SK-N-SH treated with all-trans-retinoic acid at 6 μM for 48 hours (cell line): ENCODE measurements around the gene TMC5.
"Not testable (repeated sequence)": the region's sequence is repeated elsewhere in the genome, so short reads cannot be mapped to it uniquely, and the experiment has no call there.

ENCODE experiments used
- ATAC-seq: fragments of 200-7000 bp; cut with Tn5 transposase; 3 replicates; pipeline ENCODE4 v1.9.1; 2020; ENCODE audit warnings: mild to moderate bottlenecking, moderate library complexity
- ARNTL ChIP-seq: fragments of 450-650 bp; formaldehyde crosslinking; IDR thresholded peaks from 2 replicates; pipeline ENCODE4 v1.5.0; 2020; ENCODE audit warnings: low read depth, mild to moderate bottlenecking, moderate library complexity, borderline replicate concordance
- BACH2 ChIP-seq: fragments of 250-450 bp; sonication (Bioruptor Pico); IDR thresholded peaks from 2 replicates; pipeline ENCODE4 v1.9.0; 2021; ENCODE audit warnings: mild to moderate bottlenecking, borderline replicate concordance
- CSDC2 ChIP-seq: fragments of 250-450 bp; sonication (Bioruptor Pico); IDR thresholded peaks from 2 replicates; pipeline ENCODE4 v1.5.0; 2020; ENCODE audit warnings: mild to moderate bottlenecking, moderate library complexity
- ISL1 ChIP-seq: fragments of 250-450 bp; sonication (Bioruptor Pico); IDR thresholded peaks from 2 replicates; pipeline ENCODE4 v2.1.2; 2022; ENCODE audit warnings: mild to moderate bottlenecking, moderate library complexity
- OSR1 ChIP-seq: fragments of 250-450 bp; sonication (Bioruptor Pico); IDR thresholded peaks from 2 replicates; pipeline ENCODE4 v1.8.0; 2022; ENCODE audit warnings: moderate library complexity, mild to moderate bottlenecking, inconsistent platforms
- PPARA ChIP-seq: fragments of 250-450 bp; sonication (Bioruptor Pico); IDR thresholded peaks from 2 replicates; pipeline ENCODE4 v1.5.0; 2020; ENCODE audit warnings: mild to moderate bottlenecking, borderline replicate concordance
- RARB ChIP-seq: fragments of 250-450 bp; sonication (Bioruptor Pico); IDR thresholded peaks from 2 replicates; pipeline ENCODE4 v1.8.0; 2021; ENCODE audit warnings: mild to moderate bottlenecking, moderate library complexity
- SNAI2 ChIP-seq: fragments of 250-450 bp; sonication (Bioruptor Pico); IDR thresholded peaks from 2 replicates; pipeline ENCODE4 v1.5.0; 2020; ENCODE audit warnings: mild to moderate bottlenecking, moderate library complexity
- TCF4 ChIP-seq: fragments of 250-450 bp; sonication (Bioruptor Pico); IDR thresholded peaks from 2 replicates; pipeline ENCODE4 v1.8.0; 2021; ENCODE audit warnings: mild to moderate bottlenecking, moderate library complexity, borderline replicate concordance
- TOX ChIP-seq: fragments of 250-450 bp; sonication (Bioruptor Pico); IDR thresholded peaks from 2 replicates; pipeline ENCODE4 v1.8.0; 2021; ENCODE audit warnings: mild to moderate bottlenecking, moderate library complexity, borderline replicate concordance
- ZC3H10 ChIP-seq: fragments of 250-450 bp; sonication (Bioruptor Pico); IDR thresholded peaks from 2 replicates; pipeline ENCODE4 v1.5.1; 2021; ENCODE audit warnings: mild to moderate bottlenecking, moderate library complexity
- ZFP3 ChIP-seq: fragments of 250-450 bp; sonication (Bioruptor Pico); IDR thresholded peaks from 2 replicates; pipeline ENCODE4 v1.5.0; 2020; ENCODE audit warnings: mild to moderate bottlenecking, moderate library complexity
- ZFP30 ChIP-seq: fragments of 450-650 bp; formaldehyde crosslinking; IDR thresholded peaks from 2 replicates; pipeline ENCODE4 v1.5.0; 2022; ENCODE audit warnings: mild to moderate bottlenecking, moderate library complexity
- ZNF565 ChIP-seq: fragments of 450-650 bp; formaldehyde crosslinking; conservative IDR thresholded peaks from 2 replicates; pipeline ENCODE4 v1.5.0; 2020; ENCODE audit warnings: low read depth, mild to moderate bottlenecking, moderate library complexity
- ZNF70 ChIP-seq: fragments of 450-650 bp; formaldehyde crosslinking; IDR thresholded peaks from 2 replicates; pipeline ENCODE4 v1.5.0; 2020; ENCODE audit warnings: mild to moderate bottlenecking, moderate library complexity
- ZNF8 ChIP-seq: fragments of 450-650 bp; formaldehyde crosslinking; IDR thresholded peaks from 2 replicates; pipeline ENCODE4 v1.5.0; 2020; ENCODE audit warnings: mild to moderate bottlenecking, moderate library complexity
- TF ChIP-seq, protein P1 (sequence below): fragments of 250-450 bp; sonication (Bioruptor Pico); IDR thresholded peaks from 2 replicates; pipeline ENCODE4 v1.5.0; 2020; ENCODE audit warnings: mild to moderate bottlenecking, moderate library complexity
- TF ChIP-seq, protein P2 (sequence below): fragments of 250-450 bp; sonication (Bioruptor Pico); IDR thresholded peaks from 2 replicates; pipeline ENCODE4 v1.8.0; 2020; ENCODE audit warnings: mild to moderate bottlenecking, moderate library complexity, borderline replicate concordance
- TF ChIP-seq, protein P3 (sequence below): fragments of 250-450 bp; sonication (Bioruptor Pico); IDR thresholded peaks from 2 replicates; pipeline ENCODE4 v1.8.0; 2021; ENCODE audit warnings: low read depth, mild to moderate bottlenecking, moderate library complexity, borderline replicate concordance
- TF ChIP-seq, protein P4 (sequence below): fragments of 250-450 bp; sonication (Bioruptor Pico); IDR thresholded peaks from 2 replicates; pipeline ENCODE4 v1.5.1; 2021; ENCODE audit warnings: mild to moderate bottlenecking, moderate library complexity

Gene TMC5

DNA sequence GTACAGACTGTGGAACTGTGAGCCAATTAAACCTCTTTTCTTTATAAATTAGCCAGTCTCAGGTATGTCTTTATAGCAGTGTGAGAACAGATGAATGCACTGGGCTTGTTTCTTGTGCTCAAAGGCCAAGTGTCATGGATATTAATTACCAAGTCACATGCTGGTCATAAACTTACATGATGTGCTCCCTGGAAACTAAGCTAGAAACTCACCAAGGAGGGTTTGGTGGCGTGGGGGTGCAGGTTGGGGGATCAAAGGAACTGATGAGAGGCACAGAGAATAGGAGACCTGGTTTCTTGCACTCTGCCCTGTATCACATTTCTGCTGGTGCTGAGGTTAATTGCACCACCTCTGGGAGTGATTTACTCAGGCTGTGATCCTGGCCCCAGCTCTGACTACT is 31.2 kb upstream of the TMC5 start:
- TF ChIP-seq ZNF8: no peak
- TF ChIP-seq, protein P1, sequence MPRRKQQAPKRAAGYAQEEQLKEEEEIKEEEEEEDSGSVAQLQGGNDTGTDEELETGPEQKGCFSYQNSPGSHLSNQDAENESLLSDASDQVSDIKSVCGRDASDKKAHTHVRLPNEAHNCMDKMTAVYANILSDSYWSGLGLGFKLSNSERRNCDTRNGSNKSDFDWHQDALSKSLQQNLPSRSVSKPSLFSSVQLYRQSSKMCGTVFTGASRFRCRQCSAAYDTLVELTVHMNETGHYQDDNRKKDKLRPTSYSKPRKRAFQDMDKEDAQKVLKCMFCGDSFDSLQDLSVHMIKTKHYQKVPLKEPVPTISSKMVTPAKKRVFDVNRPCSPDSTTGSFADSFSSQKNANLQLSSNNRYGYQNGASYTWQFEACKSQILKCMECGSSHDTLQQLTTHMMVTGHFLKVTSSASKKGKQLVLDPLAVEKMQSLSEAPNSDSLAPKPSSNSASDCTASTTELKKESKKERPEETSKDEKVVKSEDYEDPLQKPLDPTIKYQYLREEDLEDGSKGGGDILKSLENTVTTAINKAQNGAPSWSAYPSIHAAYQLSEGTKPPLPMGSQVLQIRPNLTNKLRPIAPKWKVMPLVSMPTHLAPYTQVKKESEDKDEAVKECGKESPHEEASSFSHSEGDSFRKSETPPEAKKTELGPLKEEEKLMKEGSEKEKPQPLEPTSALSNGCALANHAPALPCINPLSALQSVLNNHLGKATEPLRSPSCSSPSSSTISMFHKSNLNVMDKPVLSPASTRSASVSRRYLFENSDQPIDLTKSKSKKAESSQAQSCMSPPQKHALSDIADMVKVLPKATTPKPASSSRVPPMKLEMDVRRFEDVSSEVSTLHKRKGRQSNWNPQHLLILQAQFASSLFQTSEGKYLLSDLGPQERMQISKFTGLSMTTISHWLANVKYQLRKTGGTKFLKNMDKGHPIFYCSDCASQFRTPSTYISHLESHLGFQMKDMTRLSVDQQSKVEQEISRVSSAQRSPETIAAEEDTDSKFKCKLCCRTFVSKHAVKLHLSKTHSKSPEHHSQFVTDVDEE (CRISPR knock-in tag): no peak
- TF ChIP-seq OSR1 (CRISPR knock-in tag): no peak
- no peak for TF ChIP-seq ZNF565 (CRISPR knock-in tag)
- no peak for TF ChIP-seq PPARA (CRISPR knock-in tag)
- TF ChIP-seq SNAI2 (CRISPR knock-in tag): no peak
- TF ChIP-seq, all 23 proteins: peak for 0
- ATAC-seq: no peak

DNA sequence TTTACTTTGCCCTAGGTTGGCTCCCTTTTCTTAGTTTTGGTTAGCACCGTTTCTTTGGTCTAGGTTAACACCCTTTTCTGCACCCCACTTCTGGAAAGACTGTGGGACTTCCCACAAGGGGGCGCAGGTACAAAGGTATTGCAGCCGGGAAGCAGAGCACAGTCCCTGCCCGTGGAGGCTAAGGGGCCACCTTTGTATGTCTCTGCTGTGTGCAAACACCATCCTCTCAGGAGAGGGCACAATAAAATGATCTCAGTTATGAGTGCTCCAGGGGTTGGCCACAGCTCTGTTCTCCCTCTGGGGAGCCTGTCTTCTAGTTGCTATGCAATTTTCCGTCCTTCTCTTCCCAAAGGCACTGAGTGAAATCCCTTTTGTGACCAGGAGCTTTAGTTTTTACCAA is 28.4 kb upstream of the TMC5 start:
- no peak for TF ChIP-seq TCF4 (CRISPR knock-in tag)
- no peak for TF ChIP-seq ISL1 (CRISPR knock-in tag)
- TF ChIP-seq ZFP3 (CRISPR knock-in tag): no peak
- TF ChIP-seq ZFP30: no peak
- no peak for TF ChIP-seq TOX
- TF ChIP-seq, protein P2, sequence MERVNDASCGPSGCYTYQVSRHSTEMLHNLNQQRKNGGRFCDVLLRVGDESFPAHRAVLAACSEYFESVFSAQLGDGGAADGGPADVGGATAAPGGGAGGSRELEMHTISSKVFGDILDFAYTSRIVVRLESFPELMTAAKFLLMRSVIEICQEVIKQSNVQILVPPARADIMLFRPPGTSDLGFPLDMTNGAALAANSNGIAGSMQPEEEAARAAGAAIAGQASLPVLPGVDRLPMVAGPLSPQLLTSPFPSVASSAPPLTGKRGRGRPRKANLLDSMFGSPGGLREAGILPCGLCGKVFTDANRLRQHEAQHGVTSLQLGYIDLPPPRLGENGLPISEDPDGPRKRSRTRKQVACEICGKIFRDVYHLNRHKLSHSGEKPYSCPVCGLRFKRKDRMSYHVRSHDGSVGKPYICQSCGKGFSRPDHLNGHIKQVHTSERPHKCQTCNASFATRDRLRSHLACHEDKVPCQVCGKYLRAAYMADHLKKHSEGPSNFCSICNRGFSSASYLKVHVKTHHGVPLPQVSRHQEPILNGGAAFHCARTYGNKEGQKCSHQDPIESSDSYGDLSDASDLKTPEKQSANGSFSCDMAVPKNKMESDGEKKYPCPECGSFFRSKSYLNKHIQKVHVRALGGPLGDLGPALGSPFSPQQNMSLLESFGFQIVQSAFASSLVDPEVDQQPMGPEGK (CRISPR knock-in tag): no peak
- no peak for TF ChIP-seq BACH2 (CRISPR knock-in tag)
- TF ChIP-seq, protein P1 (CRISPR knock-in tag): no peak
- no peak for TF ChIP-seq ARNTL (CRISPR knock-in tag)
- TF ChIP-seq, protein P3, sequence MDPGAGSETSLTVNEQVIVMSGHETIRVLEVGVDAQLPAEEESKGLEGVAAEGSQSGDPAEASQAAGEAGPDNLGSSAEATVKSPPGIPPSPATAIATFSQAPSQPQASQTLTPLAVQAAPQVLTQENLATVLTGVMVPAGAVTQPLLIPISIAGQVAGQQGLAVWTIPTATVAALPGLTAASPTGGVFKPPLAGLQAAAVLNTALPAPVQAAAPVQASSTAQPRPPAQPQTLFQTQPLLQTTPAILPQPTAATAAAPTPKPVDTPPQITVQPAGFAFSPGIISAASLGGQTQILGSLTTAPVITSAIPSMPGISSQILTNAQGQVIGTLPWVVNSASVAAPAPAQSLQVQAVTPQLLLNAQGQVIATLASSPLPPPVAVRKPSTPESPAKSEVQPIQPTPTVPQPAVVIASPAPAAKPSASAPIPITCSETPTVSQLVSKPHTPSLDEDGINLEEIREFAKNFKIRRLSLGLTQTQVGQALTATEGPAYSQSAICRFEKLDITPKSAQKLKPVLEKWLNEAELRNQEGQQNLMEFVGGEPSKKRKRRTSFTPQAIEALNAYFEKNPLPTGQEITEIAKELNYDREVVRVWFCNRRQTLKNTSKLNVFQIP: no peak
- TF ChIP-seq ZNF565 (CRISPR knock-in tag): no peak
- no peak for TF ChIP-seq RARB
- TF ChIP-seq, protein P4, sequence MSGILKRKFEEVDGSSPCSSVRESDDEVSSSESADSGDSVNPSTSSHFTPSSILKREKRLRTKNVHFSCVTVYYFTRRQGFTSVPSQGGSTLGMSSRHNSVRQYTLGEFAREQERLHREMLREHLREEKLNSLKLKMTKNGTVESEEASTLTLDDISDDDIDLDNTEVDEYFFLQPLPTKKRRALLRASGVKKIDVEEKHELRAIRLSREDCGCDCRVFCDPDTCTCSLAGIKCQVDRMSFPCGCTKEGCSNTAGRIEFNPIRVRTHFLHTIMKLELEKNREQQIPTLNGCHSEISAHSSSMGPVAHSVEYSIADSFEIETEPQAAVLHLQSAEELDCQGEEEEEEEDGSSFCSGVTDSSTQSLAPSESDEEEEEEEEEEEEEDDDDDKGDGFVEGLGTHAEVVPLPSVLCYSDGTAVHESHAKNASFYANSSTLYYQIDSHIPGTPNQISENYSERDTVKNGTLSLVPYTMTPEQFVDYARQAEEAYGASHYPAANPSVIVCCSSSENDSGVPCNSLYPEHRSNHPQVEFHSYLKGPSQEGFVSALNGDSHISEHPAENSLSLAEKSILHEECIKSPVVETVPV (CRISPR knock-in tag): no peak
- TF ChIP-seq ZNF70: no peak
- TF ChIP-seq, all 23 proteins: peak for 0
- peak; percentile 79 for ATAC-seq

DNA sequence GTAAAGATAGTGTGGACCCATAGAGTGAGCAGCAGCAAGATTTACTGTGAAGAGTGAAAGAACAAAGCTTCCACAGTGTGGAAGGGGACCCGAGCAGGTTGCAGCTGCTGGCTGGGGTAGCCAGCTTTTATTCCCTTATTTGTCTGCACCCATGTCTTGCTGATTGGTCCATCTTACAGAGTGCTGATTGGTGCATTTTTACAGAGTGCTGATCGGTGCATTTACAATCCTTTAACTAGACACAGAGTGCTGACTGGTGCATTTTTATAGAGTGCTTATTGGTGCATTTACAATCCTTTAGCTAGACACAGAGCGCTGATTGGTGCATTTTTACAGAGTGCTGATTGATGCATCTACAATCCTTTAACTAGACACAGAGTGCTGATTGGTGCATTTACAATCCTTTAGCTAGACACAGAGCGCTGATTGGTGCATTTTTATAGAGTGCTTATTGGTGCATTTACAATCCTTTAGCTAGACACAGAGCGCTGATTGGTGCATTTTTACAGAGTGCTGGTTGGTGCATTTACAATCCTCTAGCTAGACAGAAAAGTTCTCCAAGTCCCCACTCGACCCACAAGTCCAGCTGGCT is 26.4 kb upstream of the TMC5 start:
- not testable (repeated sequence) for ATAC-seq

DNA sequence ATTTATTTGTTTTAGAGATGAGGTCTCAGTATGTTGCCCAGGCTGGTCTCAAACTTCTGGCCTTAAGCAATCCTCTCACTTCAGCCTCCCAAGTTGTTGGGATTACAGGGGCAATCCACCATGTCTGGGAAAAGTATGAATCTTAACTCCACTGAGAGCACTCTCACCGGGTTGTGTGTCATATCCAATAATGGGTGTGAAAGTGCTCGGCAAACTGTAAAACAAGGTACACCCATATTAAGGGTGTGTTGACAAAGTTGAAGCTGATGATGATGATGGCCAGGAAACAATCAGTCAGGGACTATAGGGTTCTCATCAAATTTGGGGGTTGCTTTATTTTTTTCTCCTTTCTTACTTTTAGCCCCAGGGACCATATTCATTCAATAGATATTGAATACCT is 25.3 kb upstream of the TMC5 start:
- ATAC-seq: no peak
- TF ChIP-seq ZC3H10 (CRISPR knock-in tag) (no peak), TCF4 (CRISPR knock-in tag) (no peak), ZNF565 (CRISPR knock-in tag) (no peak), CSDC2 (no peak), PPARA (CRISPR knock-in tag) (no peak), ZNF8 (no peak), ARNTL (CRISPR knock-in tag) (no peak)
- TF ChIP-seq, all 23 proteins: peak for 0
